K562 (cell line): ENCODE results near the gene GJC2. TPM values are rescaled to one million over a fixed set of nuclear protein-coding genes. Genes with fewer than 3 reads are reported as not detected.

Source experiments
- CAMTA2 ChIP-seq: fragments of 250-450 bp; sonication (Bioruptor Pico); conservative IDR thresholded peaks from 2 replicates; pipeline ENCODE4 v1.5.1; 2022
- KLF6 ChIP-seq: fragments of 250-450 bp; sonication (Bioruptor Pico); IDR thresholded peaks from 2 replicates; pipeline ENCODE4 v1.4.0; 2020; ENCODE audit warnings: mild to moderate bottlenecking, moderate library complexity, borderline replicate concordance
- NFE2L1 ChIP-seq: fragments of 450-650 bp; IDR thresholded peaks from 2 replicates; pipeline ENCODE4 v1.6.1; 2016; ENCODE audit warnings: missing genetic modification characterization, low read depth, mild to moderate bottlenecking, missing compliant biosample characterization, moderate library complexity, borderline replicate concordance
- NONO ChIP-seq, 2 experiments: fragments of 200-400 bp in 1 of 2; fragments of 450-650 bp in 1 of 2; formaldehyde crosslinking in 1 of 2; IDR thresholded peaks; 2 replicates each; pipeline ENCODE4 v1.6.1; 2017; ENCODE audit warnings: low read depth in 2 of 2, mild to moderate bottlenecking in 2 of 2, moderate library complexity in 2 of 2, low read length in 1 of 2
- TOE1 ChIP-seq, 2 experiments: fragments of 450-650 bp in 1 of 2; sonication (generic) in 1 of 2; formaldehyde crosslinking in 1 of 2; IDR thresholded peaks; 2 replicates each; pipeline versions ENCODE4 v1.7.1 to v1.8.0; 2016 to 2022; ENCODE audit warnings: borderline replicate concordance in 2 of 2, mild to moderate bottlenecking in 2 of 2, antibody characterized with exemption in 1 of 2, inconsistent platforms in 1 of 2, low read depth in 1 of 2, missing genetic modification reagents in 1 of 2, moderate library complexity in 1 of 2
- ZNF184 ChIP-seq: sonication (generic); formaldehyde crosslinking; IDR thresholded peaks from 2 replicates; pipeline ENCODE4 v1.5.0; 2020; ENCODE audit warnings: missing genetic modification reagents
- polyA plus RNA-seq, 8 experiments: library from polyadenylated mRNA; depleted of rRNA in 4 of 8; stranded (reverse) in 5 of 8; unstranded in 3 of 8; fragments of >200 nt; fragmentation: Nextera tagmentation in 2 of 8; fragmentation: Illumina TruSeq in 1 of 8; extraction: Ambion mirVana in 2 of 8; extraction: Trizol in 1 of 8; gene quantifications; 2 replicates each; pipeline versions ENCODE4 v1.2.1 to v1.2.3, GENCODE V29; 2011 to 2014; ENCODE audit warnings: inconsistent platforms in 1 of 8, missing spikeins in 1 of 8
- total RNA-seq, 7 experiments: library from RNA; depleted of rRNA in 6 of 7; stranded (reverse); fragments of >200 nt in 6 of 7; fragmentation: Illumina TruSeq in 2 of 7; extraction: Trizol in 2 of 7; gene quantifications; 2 replicates each; pipeline versions ENCODE4 v1.2.1 to v1.2.3, GENCODE V29; 2011 to 2021; ENCODE audit warnings: low replicate concordance in 1 of 7
- TF ChIP-seq, protein P1 (sequence below): sonication (generic); formaldehyde crosslinking; IDR thresholded peaks from 2 replicates; pipeline ENCODE4 v1.8.0; 2023; ENCODE audit warnings: missing genetic modification reagents, mild to moderate bottlenecking, borderline replicate concordance
- TF ChIP-seq, protein P2 (sequence below), 2 experiments: fragments of 200-800 bp in 1 of 2; sonication (Bioruptor generic) in 1 of 2; sonication (generic) in 1 of 2; formaldehyde crosslinking in 1 of 2; IDR thresholded peaks in 1 of 2; conservative IDR thresholded peaks in 1 of 2; 2 replicates each; pipeline versions ENCODE4 v1.5.0 to v1.6.1; 2016 to 2020; ENCODE audit warnings: missing compliant biosample characterization in 1 of 2, missing genetic modification characterization in 1 of 2, missing genetic modification reagents in 1 of 2
- TF ChIP-seq, protein P3 (sequence below): IDR thresholded peaks from 2 replicates; pipeline ENCODE4 v1.6.1; 2011; ENCODE audit warnings: borderline replicate concordance, low read depth, mild to moderate bottlenecking, moderate library complexity, low read length; ENCODE audit not compliant: insufficient read depth, poor library complexity, severe bottlenecking
- TF ChIP-seq, protein P4 (sequence below): IDR thresholded peaks from 2 replicates; pipeline ENCODE4 v1.6.1; 2014; ENCODE audit warnings: antibody characterized with exemption

GJC2 gene
- total and polyA plus RNA-seq, 9 of the 15 experiments (the other 6 are each of a cell fraction or from before 2014, with no cell fraction given): 0.03 to 0.62 (median 0.11) TPM; not detected in 2

DNA sequence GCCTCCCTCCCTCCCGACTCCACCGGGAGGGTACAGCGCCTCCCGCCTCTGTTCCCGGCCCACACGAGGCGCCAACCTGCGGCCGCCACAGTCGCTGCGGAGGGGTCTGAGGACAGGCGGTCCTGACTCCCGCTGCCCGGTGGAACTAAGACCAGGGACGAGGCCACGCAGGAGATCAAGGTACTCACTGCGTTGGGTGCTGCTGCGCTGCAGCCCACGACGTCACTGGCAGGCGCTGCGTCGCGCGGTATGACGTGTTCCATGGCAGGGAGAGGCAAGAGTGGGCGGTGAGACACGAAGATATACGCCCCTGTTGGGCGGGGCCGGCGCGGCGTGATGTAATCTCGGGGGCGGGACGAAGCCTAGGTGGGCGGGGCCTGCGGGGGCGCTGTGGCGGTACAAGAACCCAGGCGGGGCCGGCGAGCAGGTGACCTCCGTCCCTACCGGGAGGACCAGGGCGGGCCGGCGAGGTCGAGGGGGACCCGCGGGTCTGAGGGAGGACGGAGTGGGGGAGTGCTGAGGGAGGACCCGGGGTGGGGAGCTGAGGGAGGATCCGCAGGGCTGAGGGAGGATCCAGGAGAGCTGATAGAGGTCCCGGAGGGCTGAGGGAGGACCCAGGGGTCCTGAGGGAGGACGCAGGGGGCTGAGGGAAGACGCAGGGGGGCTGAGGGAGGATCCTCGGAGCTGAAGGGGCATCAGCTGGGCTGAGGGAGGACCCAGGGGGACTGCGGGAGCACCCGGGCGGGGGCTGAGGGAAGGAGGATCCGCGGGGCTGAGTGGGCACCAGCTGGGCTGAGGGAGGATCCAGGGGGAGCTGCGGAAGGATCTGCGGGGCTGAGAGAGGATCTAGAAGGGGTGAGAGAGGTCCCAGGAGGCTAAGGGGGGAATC, 40.4 kb upstream of the GJC2 start, which contains the start of gene MRPL55 (continued):
- TF ChIP-seq, protein P1, sequence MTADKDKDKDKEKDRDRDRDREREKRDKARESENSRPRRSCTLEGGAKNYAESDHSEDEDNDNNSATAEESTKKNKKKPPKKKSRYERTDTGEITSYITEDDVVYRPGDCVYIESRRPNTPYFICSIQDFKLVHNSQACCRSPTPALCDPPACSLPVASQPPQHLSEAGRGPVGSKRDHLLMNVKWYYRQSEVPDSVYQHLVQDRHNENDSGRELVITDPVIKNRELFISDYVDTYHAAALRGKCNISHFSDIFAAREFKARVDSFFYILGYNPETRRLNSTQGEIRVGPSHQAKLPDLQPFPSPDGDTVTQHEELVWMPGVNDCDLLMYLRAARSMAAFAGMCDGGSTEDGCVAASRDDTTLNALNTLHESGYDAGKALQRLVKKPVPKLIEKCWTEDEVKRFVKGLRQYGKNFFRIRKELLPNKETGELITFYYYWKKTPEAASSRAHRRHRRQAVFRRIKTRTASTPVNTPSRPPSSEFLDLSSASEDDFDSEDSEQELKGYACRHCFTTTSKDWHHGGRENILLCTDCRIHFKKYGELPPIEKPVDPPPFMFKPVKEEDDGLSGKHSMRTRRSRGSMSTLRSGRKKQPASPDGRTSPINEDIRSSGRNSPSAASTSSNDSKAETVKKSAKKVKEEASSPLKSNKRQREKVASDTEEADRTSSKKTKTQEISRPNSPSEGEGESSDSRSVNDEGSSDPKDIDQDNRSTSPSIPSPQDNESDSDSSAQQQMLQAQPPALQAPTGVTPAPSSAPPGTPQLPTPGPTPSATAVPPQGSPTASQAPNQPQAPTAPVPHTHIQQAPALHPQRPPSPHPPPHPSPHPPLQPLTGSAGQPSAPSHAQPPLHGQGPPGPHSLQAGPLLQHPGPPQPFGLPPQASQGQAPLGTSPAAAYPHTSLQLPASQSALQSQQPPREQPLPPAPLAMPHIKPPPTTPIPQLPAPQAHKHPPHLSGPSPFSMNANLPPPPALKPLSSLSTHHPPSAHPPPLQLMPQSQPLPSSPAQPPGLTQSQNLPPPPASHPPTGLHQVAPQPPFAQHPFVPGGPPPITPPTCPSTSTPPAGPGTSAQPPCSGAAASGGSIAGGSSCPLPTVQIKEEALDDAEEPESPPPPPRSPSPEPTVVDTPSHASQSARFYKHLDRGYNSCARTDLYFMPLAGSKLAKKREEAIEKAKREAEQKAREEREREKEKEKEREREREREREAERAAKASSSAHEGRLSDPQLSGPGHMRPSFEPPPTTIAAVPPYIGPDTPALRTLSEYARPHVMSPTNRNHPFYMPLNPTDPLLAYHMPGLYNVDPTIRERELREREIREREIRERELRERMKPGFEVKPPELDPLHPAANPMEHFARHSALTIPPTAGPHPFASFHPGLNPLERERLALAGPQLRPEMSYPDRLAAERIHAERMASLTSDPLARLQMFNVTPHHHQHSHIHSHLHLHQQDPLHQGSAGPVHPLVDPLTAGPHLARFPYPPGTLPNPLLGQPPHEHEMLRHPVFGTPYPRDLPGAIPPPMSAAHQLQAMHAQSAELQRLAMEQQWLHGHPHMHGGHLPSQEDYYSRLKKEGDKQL (CRISPR knock-in tag): no peak; the same call in 1 of the 2 replicates
- TF ChIP-seq NFE2L1 (no peak), KLF6 (CRISPR knock-in tag) (peak; percentile 5; the same call in 1 of the 2 replicates), TOE1 (IDR thresholded peaks at IDR 0.05; ENCODE audit: borderline replicate concordance) (peak; percentile 44), TOE1 (CRISPR knock-in tag; IDR thresholded peaks at IDR 0.05; ENCODE audit: borderline replicate concordance, low read depth) (peak; percentile 86; the same call in 1 of the 2 replicates), CAMTA2 (CRISPR knock-in tag) (no peak), ZNF184 (no peak), NONO (IDR thresholded peaks at IDR 0.05; ENCODE audit: low read depth in 2 of 2, low read length in 1 of 2) (no peak; a peak in 2 of 4 replicates)
- TF ChIP-seq, protein P2, sequence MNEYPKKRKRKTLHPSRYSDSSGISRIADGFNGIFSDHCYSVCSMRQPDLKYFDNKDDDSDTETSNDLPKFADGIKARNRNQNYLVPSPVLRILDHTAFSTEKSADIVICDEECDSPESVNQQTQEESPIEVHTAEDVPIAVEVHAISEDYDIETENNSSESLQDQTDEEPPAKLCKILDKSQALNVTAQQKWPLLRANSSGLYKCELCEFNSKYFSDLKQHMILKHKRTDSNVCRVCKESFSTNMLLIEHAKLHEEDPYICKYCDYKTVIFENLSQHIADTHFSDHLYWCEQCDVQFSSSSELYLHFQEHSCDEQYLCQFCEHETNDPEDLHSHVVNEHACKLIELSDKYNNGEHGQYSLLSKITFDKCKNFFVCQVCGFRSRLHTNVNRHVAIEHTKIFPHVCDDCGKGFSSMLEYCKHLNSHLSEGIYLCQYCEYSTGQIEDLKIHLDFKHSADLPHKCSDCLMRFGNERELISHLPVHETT (CRISPR knock-in tag; conservative IDR thresholded peaks at IDR 0.05 in 1 of 2, IDR thresholded peaks at IDR 0.05 in 1 of 2): peak in 1 of 2 experiments; percentile 86; a peak in 2 of 4 replicates
- TF ChIP-seq, protein P3, sequence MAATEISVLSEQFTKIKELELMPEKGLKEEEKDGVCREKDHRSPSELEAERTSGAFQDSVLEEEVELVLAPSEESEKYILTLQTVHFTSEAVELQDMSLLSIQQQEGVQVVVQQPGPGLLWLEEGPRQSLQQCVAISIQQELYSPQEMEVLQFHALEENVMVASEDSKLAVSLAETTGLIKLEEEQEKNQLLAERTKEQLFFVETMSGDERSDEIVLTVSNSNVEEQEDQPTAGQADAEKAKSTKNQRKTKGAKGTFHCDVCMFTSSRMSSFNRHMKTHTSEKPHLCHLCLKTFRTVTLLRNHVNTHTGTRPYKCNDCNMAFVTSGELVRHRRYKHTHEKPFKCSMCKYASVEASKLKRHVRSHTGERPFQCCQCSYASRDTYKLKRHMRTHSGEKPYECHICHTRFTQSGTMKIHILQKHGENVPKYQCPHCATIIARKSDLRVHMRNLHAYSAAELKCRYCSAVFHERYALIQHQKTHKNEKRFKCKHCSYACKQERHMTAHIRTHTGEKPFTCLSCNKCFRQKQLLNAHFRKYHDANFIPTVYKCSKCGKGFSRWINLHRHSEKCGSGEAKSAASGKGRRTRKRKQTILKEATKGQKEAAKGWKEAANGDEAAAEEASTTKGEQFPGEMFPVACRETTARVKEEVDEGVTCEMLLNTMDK: no peak
- TF ChIP-seq, protein P4, sequence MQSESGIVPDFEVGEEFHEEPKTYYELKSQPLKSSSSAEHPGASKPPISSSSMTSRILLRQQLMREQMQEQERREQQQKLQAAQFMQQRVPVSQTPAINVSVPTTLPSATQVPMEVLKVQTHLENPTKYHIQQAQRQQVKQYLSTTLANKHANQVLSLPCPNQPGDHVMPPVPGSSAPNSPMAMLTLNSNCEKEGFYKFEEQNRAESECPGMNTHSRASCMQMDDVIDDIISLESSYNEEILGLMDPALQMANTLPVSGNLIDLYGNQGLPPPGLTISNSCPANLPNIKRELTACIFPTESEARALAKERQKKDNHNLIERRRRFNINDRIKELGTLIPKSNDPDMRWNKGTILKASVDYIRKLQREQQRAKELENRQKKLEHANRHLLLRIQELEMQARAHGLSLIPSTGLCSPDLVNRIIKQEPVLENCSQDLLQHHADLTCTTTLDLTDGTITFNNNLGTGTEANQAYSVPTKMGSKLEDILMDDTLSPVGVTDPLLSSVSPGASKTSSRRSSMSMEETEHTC: no peak; the same call in 1 of the 2 replicates
